ENCODE measurements around the gene RNF151.

DNA sequence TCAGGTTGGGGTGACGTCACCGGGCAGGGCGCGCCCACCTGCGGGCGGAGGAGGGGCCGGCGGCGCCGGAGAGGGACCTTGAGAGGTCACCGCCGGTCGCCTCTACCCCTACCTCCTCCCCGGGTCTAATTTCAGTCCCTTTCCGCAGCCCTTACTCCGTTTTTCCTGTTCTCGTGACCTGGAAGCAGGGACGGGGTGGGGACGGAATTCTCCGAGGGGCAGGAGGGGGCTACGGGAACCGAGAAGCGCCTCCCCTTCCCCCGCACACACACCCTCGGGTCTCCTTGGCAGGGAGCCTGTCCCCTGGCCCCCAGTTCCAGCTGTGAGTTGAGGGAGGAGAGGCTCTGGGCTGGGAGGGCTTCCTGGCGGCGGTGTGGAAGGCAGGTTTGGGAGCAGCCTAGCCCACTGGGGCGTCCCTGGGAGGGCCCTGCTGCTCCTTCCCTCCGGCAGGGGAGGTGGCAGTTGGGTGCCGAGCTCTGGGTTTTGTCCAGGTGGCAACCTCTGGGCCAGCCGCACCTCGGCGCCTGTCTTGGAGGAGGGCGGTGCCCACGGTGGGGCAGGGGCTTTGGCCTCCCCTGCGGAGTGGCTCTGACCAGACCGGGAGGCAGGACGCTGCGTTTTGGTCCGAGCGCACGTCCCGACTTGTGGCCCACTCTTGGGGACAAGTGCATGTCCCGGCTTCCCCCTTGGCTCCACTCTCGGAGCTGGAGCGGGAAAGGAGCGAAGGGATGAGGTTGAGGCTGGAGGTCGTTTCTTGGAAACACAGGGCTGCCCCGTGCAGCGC lies 23.9 kb downstream of the RNF151 start:
- no peak for TF ChIP-seq POLR2AphosphoS5 (IDR thresholded peaks at IDR 0.05; ENCODE audit: borderline replicate concordance, low read depth, low read length)
- no peak for TF ChIP-seq EZH2 (IDR thresholded peaks at IDR 0.05)

Data from SK-N-MC (cell line).